ENCODE data around the gene CORO2A. TPM values are rescaled to one million over a fixed set of nuclear protein-coding genes. Genes with fewer than 3 reads are reported as not detected.
A peak's percentile ranks its signal among the peaks of the same experiment; 100 is the strongest.

The CORO2A gene
- polyA plus RNA-seq (2011; rRNA removed) (1.4 TPM in 2 replicates), polyA minus RNA-seq (2011; rRNA and poly(A)+ RNA removed) (1.9 and 2.4 TPM in 2 replicates)

GRCh38 chr9:98192503-98193335 lies at the start of gene CORO2A:
Gene CORO2A, minus strand, starts transcription at chr9:98192637. Its CDS starts 34,977 bp downstream, at chr9:98157660.
- no peak within 1 kb of the TSS for H3K27ac ChIP-seq (ENCODE audit: low read depth, low read length)
- CTCF ChIA-PET, result interaction anchor here (0.7 to 2.0 kb wide), 11 partner anchors 10 to 582 kb away, joined by 3 to 13 read pairs (median 5); partner anchors contain the start of gene TBC1D2
- POLR2A ChIA-PET, result interaction anchor here (1.2 kb wide), 1 partner anchor 63 kb away, joined by 3 read pairs; the partner anchor contains the start of gene TBC1D2

GRCh38 chr9:98241357-98242300 lies 49.2 kb upstream of the CORO2A start:
- no peak for TF ChIP-seq CTCF (IDR thresholded peaks at IDR 0.05; ENCODE audit: low read depth, low read length)
- POLR2A ChIA-PET, result no interaction called here
- H3K4me3 ChIP-seq (ENCODE audit: low read depth, low read length), result no peak overlapping the region
- CTCF ChIA-PET, result interaction anchor here (0.9 to 1.1 kb wide), 2 partner anchors 11 to 318 kb away, joined by 4 read pairs; partner anchors contain the start of gene TRMO
- no peak for DNase-seq (ENCODE audit: low read depth, low spot score)
- no peaks in the 10 kb centered on the region for H3K9me3 ChIP-seq (ENCODE audit: control insufficient read depth, insufficient read depth, low read length)
- no peak overlapping the region for H3K27ac ChIP-seq (ENCODE audit: low read depth, low read length)
- no peaks in the 10 kb centered on the region for H3K27me3 ChIP-seq (ENCODE audit: control insufficient read depth, insufficient read depth, low read length)

More at GRCh38 chr9:98192503-98193335, at the start of gene CORO2A:
- TF ChIP-seq CTCF (IDR thresholded peaks at IDR 0.05; ENCODE audit: low read depth, low read length), result peak; percentile 61
- no peaks in the 10 kb centered on the region for H3K9me3 ChIP-seq (ENCODE audit: control insufficient read depth, insufficient read depth, low read length)
- DNase-seq (ENCODE audit: low read depth, low spot score), result peak; percentile 7
- H3K27me3 ChIP-seq (ENCODE audit: control insufficient read depth, insufficient read depth, low read length), result peaks cover 7% of the 10 kb centered on the region
- H3K4me3 ChIP-seq (ENCODE audit: low read depth, low read length), result peak within 1 kb of the TSS; percentile 74

- CTCF ChIA-PET, result interaction anchor here (0.6 kb wide), 1 partner anchor 249 kb away, joined by 3 read pairs; no protein-coding TSS in a partner anchor
- no peaks in the 10 kb centered on the region for H3K27me3 ChIP-seq (ENCODE audit: control insufficient read depth, insufficient read depth, low read length)
- H3K9me3 ChIP-seq (ENCODE audit: control insufficient read depth, insufficient read depth, low read length), result no peaks in the 10 kb centered on the region
- no peak overlapping the region for H3K27ac ChIP-seq (ENCODE audit: low read depth, low read length)
- no peak overlapping the region for H3K4me3 ChIP-seq (ENCODE audit: low read depth, low read length)
- POLR2A ChIA-PET, result no interaction called here
- no peak for TF ChIP-seq CTCF (IDR thresholded peaks at IDR 0.05; ENCODE audit: low read depth, low read length)
- DNase-seq (ENCODE audit: low read depth, low spot score), result no peak
Observed at GRCh38 chr9:98240475-98240874, 48.0 kb upstream of the CORO2A start.

- Histone ChIP-seq H3K4me3 (ENCODE audit: low read depth, low read length) (no peak overlapping the region), H3K27ac (ENCODE audit: low read depth, low read length) (no peak overlapping the region), H3K9me3 (ENCODE audit: control insufficient read depth, insufficient read depth, low read length) (no peaks in the 10 kb centered on the region), H3K27me3 (ENCODE audit: control insufficient read depth, insufficient read depth, low read length) (no peaks in the 10 kb centered on the region)
- CTCF ChIA-PET, result interaction anchor here (0.7 to 1.2 kb wide), 2 partner anchors 16 to 53 kb away, joined by 3 to 5 read pairs; no protein-coding TSS in a partner anchor
- POLR2A ChIA-PET, result interaction anchor here (0.7 kb wide), 1 partner anchor 13 kb away, joined by 4 read pairs; no protein-coding TSS in a partner anchor
- TF ChIP-seq CTCF (IDR thresholded peaks at IDR 0.05; ENCODE audit: low read depth, low read length), result no peak
- DNase-seq (ENCODE audit: low read depth, low spot score), result no peak
Observed at GRCh38 chr9:98236901-98237487, 44.6 kb upstream of the CORO2A start.

All from AG04450 (cell line).